Left kidney (tissue), 2 donors: ENCODE measurements around the gene ZNF660. TPM values are rescaled to one million over a fixed set of nuclear protein-coding genes. Genes with fewer than 3 reads are reported as not detected.

Experiments used
- DNase-seq: peaks from one replicate; pipeline ENCODE4 v3.0.0-alpha.2; 2013
- polyA plus RNA-seq: library from polyadenylated mRNA; unstranded; fragments of 120-200 nt; gene quantifications from one replicate; pipeline ENCODE4 v1.2.1, GENCODE V29; 2013; ENCODE audit not compliant: insufficient read length

Gene ZNF660
- polyA plus RNA-seq, 1 donor: 15.9 TPM

GRCh38 chr3:44624749-44625480 is 40.2 kb downstream of the ZNF660 start, which contains the start of gene ZNF197:
Gene ZNF197 (plus strand): TSS chr3:44625036. CDS start chr3:44629155, 4,119 bp downstream.
- DNase-seq: peak; percentile 92

- no peak for DNase-seq
Measured at GRCh38 chr3:44628716-44629115, 44.0 kb downstream of the ZNF660 start.

- DNase-seq: no peak
Measured at GRCh38 chr3:44632193-44632592, 47.4 kb downstream of the ZNF660 start.

- no peak for DNase-seq
Measured at GRCh38 chr3:44642337-44642736, 57.6 kb downstream of the ZNF660 start.

GRCh38 chr3:44643024-44643423 is 58.3 kb downstream of the ZNF660 start:
- DNase-seq: no peak

- DNase-seq: no peak
Measured at GRCh38 chr3:44647771-44648170, 63.0 kb downstream of the ZNF660 start.

- DNase-seq: peak; percentile 82
Measured at GRCh38 chr3:44648564-44649229, 63.9 kb downstream of the ZNF660 start, which contains the start of gene ZNF35. Gene ZNF35 (plus strand): TSS chr3:44648732. CDS start chr3:44651068, 2,336 bp downstream.

Other genes with a start within 250 kb of the ZNF660 start
- 49.3 TPM for gene TCAIM, start 246.2 kb upstream of the ZNF660 start, polyA plus RNA-seq
- gene ZNF445, start 107.3 kb upstream of the ZNF660 start, polyA plus RNA-seq: 31.4 TPM
- gene ZKSCAN7, start 29.8 kb upstream of the ZNF660 start, polyA plus RNA-seq: 19.4 TPM
- 40.3 TPM for gene ZNF197, start 40.1 kb downstream of the ZNF660 start, polyA plus RNA-seq
- gene ZNF35, start 63.8 kb downstream of the ZNF660 start, polyA plus RNA-seq: 14.0 TPM
- gene ZNF502, start 127.7 kb downstream of the ZNF660 start, polyA plus RNA-seq: 16.8 TPM
- gene ZNF501, start 144.7 kb downstream of the ZNF660 start, polyA plus RNA-seq: 14.8 TPM
- 62.1 TPM for gene KIAA1143, start 176.7 kb downstream of the ZNF660 start, polyA plus RNA-seq
- 39.8 TPM for gene KIF15, start 176.8 kb downstream of the ZNF660 start, polyA plus RNA-seq